ENCODE results near the gene PTPN4.

PTPN4 gene

DNA sequence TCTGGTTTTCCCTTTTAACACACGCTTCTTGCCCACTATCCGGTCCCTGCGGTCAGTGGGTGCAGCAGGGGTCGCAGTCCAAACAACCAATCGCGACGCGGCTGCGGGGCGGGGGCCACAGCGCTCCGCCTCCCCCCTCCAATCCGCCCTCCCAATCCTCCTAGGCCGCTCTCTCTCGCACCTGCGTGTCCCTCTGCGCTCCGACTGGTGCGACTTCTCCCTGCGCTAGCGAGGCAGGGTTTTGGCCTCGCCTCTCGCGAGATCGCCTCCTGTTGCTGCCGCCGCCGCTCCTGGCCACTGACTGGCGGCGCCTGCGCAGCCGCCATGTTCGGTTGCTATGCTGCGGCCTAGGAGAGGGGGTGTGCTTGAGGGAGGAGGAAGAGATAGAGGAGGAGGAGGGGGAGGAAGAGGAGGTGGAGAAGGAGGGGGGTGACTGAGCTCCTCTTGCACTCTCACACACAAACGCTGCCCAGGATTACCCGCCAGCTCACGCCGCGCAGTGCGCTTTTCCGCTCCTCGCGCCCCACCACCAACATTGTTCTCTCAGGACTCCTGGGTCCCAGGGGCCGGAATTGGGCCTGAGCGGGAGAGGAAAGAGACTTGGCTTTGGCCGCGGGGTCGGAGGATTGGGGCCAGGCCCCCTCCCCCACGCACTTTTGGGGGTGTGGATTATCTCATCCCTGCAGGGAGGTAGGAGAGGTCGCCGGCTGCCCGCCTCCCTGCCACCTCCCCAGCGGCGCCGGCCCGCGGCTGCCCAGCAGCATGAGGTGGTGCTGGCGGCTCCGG, at the start of gene PTPN4:
TSS of gene PTPN4 (plus strand) at position 472 of the 786 bp plus-strand sequence. CDS start 49,932 bp downstream, outside the sequence.
- DNase-seq (ENCODE audit: low spot score) = peak; percentile 99

DNA sequence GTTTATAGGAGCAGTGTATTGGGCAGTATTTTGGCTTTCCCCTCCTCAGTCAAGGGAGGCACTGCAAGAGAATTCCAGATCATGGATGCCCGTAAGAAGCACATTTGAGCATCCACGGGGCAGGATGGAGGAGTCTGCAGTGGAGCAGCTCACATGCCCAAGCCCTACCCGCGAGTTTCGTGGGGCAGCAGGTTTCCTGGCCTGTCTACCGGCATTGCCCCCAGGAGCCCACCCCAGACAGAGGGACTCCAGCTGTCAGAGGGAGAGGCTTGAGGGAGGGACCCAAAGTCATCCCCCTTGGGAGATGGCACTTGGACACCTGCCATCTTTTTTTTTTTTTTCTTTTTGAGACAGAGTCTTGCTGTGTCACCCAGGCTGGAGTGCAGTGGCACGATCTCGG, 49.4 kb upstream of the PTPN4 start:
- DNase-seq (ENCODE audit: low spot score) = no peak

DNA sequence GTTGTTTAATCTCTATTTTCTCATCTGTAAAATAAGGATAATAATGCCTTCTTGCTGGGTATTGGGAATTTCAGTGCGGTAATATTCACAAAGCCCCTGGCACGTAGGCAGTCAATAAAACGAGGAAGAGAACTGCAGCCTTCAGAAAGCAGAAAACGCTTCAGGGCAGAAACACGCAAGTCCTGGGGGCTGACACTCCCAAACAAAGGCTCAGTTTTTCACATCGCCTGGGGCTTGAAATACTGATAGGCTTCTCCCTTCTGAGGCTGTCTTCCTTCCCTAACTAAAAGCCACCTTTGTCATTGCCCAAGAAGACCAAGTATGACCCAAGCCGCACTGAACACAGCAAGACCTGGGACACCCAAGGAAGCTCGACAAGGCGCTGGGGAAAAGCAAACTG, 48.4 kb upstream of the PTPN4 start:
- no peak for DNase-seq (ENCODE audit: low spot score)

DNA sequence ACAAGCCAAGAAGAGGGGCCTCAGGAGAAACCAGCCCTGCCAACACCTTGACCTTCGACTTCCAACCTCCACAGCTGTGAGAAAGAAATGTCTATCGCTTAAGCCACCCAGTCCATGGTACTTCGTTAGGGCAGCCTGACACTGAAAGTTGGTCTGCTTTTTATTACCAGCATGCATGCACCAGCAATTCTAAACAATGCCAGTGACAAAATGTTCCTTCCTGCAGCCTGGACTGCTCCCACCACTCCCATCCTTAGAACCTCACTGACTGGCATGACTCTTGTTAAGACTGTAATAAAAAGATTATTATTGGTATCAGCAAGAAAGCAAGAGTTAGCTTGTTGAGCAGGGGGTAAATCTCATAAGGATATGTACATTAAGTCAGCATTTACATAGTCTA, 47.2 kb upstream of the PTPN4 start:
- DNase-seq (ENCODE audit: low spot score) = no peak

- DNase-seq (ENCODE audit: low spot score) = no peak
Observed at GRCh38 chr2:119713819-119714490, 45.8 kb upstream of the PTPN4 start.

GRCh38 chr2:119715409-119716283, 44.1 kb upstream of the PTPN4 start:
- DNase-seq (ENCODE audit: low spot score) = no peak

DNA sequence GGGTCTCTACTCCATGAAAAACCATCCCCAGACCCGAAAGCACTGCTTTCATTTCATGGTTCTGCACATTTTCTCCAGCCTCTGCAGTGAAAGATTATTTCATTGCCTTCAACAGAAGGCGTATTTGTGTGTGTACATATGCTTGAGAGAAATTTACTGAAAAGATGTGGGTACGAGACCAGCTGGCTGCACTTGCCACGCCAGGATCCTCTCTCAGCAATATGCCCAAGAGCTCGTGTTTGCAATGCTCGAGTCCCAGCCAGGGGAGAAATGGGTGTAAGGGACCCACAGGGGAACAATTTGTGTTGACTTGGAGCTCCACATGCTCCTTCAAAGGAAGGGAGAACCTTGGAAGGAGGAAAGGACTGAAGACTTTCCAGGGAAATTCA, 43.4 kb upstream of the PTPN4 start:
- no peak for DNase-seq (ENCODE audit: low spot score)

DNA sequence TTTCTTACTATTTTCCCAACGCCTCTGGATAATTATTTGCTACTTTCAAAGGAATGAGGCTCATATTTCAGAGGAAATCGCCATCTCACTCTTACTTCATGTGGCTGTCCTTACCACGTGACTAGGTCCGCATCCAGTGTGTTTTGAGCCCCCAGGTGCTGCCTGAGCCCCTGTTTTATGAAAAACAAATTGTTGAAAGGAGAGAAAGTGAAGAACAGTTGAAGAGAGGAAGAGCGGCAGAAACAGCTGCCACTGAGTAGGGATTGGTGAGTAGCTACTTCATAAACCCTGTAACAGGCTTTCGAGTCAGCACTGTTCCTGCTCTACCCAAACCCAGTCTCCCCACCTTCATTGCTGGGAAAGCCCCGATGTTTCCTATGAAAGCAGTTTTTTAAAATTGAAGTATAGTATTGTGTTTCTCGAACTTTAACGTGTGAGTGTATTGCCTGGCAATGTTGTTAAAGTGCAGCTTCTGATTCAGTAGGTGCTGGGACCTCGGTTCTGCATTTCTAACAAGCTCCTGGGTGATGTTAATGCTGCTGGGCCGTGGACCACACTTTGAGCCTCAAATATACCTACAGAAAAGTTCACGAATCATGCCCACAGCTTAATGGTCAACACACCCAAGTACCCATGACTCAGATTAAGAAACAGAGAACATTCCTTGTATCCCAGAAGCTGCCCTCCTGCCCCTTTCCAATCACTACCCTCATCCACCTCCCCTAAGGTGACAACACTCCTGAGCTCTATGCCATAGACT, 41.0 kb upstream of the PTPN4 start:
- DNase-seq (ENCODE audit: low spot score) = no peak

GRCh38 chr2:119719261-119719627, 40.5 kb upstream of the PTPN4 start:
- DNase-seq (ENCODE audit: low spot score) = no peak

- DNase-seq (ENCODE audit: low spot score) = no peak
Observed at GRCh38 chr2:119721043-119721442, 38.7 kb upstream of the PTPN4 start.

- DNase-seq (ENCODE audit: low spot score) = no peak
Observed at GRCh38 chr2:119721462-119721861, 38.3 kb upstream of the PTPN4 start.

DNA sequence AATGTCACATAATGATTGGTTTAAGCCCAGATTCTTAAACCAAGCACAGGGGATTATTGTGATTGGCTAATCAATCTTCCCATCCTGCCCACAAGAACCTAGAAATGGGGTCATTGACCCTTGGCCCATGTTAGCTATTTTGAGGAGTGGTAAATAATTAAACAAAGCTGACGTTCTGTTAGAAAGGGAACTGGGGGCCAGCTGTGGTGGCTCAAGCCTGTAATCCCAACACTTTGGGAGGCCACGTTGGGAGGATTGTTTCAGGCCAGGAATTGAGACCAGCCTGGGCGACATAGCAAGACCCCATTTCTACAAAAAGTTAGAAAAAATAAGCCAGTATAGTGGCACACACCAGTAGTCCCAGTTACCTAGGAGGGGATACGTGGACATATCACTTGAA, 37.8 kb upstream of the PTPN4 start:
- DNase-seq (ENCODE audit: low spot score) = no peak

- DNase-seq (ENCODE audit: low spot score) = no peak
Observed at GRCh38 chr2:119723186-119723585, 36.5 kb upstream of the PTPN4 start.

GRCh38 chr2:119723784-119724467, 35.8 kb upstream of the PTPN4 start:
- DNase-seq (ENCODE audit: low spot score) = no peak

DNA sequence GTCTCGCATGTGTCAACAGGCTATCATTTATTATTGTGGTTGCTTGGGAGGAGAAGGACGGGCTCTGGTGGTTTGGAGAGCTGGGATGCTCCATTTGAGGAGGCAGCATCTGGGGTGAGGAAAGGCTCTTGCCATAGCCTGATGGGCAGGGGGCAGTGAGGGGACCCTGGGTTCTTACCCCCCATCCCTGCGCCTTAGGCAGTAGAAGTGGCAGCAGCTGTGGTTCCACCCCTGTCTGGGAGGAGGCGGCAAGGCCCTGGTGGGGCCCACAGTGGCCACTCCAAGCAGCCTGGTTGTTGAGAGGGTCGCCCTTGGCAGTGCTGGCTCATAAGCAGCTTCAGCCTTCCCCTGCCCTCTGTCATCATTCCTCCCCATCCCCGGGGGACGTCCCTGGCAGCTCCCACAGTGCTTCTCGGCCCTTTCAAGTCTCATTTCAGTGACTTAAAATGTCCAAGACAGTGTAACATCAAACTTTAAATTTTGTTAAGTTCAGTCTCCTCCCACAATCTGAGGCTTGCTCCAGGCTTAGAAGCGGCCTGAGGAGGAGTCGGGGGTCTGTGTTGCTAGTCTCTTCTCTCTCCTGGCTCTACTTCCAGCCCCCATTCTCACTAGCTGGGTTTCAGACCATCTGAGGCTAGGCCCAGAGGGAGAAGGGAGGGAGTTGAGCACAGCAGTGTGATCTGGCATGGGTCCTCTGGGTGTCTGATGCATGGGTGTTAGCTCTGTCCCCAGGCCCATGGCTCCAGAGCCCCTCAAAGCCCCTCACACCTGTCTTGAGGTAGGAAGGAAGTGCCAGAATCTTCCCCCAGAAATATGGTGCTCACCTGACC, 34.9 kb upstream of the PTPN4 start:
- DNase-seq (ENCODE audit: low spot score) = no peak

DNA sequence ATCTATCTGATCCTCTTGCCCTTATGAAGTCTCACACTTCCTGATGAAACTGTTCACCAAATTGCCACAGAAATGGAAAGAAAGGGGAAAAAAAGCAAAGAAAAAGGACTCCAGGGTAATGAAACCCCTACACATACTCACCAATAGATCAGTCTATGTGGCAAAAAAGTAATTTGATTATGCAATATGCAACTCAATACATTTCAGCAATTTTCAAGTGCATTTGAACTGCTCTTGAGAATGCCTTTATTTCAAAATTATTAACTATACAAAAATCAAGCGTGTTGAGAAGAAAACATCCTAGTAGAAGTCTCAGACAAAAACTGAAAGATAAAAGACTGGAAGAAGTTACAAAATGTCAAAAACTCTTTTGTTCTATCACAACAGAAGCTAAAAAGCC, 32.2 kb upstream of the PTPN4 start:
- no peak for DNase-seq (ENCODE audit: low spot score)

DNA sequence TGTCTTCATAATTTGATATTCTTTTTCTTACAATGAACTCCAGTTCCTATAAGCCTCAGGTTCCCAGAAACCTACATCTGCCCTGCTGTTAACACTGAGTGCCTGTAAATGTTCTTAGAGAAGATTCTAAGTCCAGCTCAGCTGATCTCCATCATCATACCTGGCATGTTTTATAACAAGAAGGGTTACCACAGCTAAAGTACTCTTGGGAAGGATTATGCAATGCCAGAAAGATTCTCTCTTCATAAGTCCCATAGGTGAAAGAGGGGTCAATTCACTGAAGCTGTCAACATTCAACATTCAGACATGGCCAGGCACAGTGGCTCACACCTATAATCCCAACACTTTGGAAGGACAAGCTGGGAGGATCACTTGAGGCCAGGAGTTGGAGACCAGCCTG, 31.3 kb upstream of the PTPN4 start:
- DNase-seq (ENCODE audit: low spot score) = no peak

GRCh38 chr2:119730671-119731177, 29.0 kb upstream of the PTPN4 start:
- no peak for DNase-seq (ENCODE audit: low spot score)

DNA sequence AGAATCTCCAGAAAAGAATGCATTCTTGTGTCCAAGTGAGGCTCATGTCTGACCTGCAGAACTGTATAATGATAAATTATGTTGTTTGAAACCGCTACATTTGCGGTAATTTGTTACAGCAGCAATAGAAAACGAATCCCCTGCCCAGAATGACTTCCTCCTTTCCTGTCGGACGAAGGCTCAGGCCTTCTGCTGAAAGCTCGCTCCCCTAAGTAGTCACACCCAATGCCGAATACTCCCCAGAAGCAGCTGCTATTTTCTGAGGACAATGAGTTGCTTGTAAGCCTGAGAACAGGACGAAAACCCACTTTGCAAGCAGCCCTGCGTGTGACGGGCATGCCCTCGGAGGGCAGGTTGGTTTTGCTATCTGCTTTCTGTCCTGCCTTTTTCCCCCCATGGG, 27.7 kb upstream of the PTPN4 start:
- DNase-seq (ENCODE audit: low spot score) = no peak

DNA sequence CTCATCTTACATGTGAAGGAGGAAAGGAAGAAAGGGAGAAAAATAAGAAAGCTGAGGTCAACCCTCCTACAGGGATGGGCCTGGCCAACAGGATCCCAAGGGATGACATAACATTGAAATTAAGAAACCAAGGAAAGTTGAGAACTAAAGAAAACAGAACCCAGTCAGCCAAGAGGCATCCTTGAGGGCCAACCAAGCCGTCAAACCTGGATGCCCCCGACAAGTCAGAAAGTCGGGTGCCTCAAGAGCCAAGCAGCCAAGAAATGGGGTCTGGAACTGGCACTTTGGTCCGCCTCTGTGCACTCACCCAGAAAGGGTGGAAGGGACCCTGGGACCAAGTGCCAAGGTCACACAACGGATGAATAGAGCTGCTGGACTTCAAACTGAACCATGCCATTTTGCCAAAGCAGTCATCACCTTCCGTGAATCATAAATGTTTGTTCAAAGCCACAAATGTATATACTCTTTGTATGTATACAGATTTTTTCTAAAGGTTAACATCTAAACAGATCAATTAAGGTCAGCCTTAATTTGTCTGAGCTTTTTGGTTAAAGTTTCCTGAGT, 27.0 kb upstream of the PTPN4 start:
- no peak for DNase-seq (ENCODE audit: low spot score)

All from LoVo (cell line).